Right lobe of liver (tissue), 4 donors: ENCODE data around the gene SLC9B1.

Experiments used
- CTCF ChIP-seq, 4 donors: fragments of 200-600 bp in 3 of 4; fragments of 450-650 bp in 1 of 4; IDR thresholded peaks; one replicate each; pipeline versions ENCODE4 v1.5.1 to v1.8.0; 2016 to 2022; ENCODE audit warnings: antibody characterized with exemption in 4 of 4, mild to moderate bottlenecking in 2 of 4
- POLR2A ChIP-seq: fragments of 450-650 bp; IDR thresholded peaks from one replicate; pipeline ENCODE4 v1.6.1; 2017; ENCODE audit warnings: antibody characterized with exemption, mild to moderate bottlenecking
- donor health status: DM: no; HTN: no; CAD: no.
- donor health status: DM: no; HTN: no; CAD: no.
- donor health status: DM: no; HTN: yes; CAD: no.

DNA sequence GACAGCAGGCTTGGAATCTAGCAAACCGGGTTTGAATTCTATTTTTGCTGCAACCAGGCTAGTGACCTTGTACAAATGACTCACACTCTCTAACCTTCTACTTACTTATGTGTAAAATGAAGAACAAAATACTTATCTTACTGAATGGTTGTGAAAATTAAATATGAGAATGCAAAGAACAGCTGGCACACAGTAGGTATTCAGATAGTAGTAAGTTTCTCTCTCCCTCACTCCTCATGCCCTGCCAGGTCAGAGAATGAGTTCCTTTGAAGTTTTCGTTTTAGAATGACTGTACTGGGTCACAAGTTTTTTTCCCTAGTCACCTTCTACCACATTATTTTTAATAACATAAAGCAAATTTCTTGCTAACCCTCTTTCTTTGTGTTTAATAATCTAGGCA lies 117.7 kb downstream of the SLC9B1 start:
- TF ChIP-seq POLR2A = no peak
- TF ChIP-seq CTCF (IDR thresholded peaks at IDR 0.05) = no peak
